ENCODE data around the gene POP4. TPM values are rescaled to one million over a fixed set of nuclear protein-coding genes. Genes with fewer than 3 reads are reported as not detected.

The POP4 gene
- total RNA-seq, 4 donors from 2014 or later: 59.9 to 64.5 (median 61.3) TPM

- intact Hi-C loops (cut with DNase I; ENCODE audit: low total_unique reads) (no loop called here), in situ Hi-C loops (cut with MboI; ENCODE audit: low sequenced_read_pairs in 4 of 4) (no loop called here)
- H3K4me1 ChIP-seq: no peaks in the 10 kb centered on the region
- no peaks in the 10 kb centered on the region for H3K9me3 ChIP-seq
- ATAC-seq: no peak
- H3K36me3 ChIP-seq: no peaks in the 10 kb centered on the region
- H3K27me3 ChIP-seq: no peaks in the 10 kb centered on the region
- H3K27ac ChIP-seq: no peak overlapping the region
- TF ChIP-seq, protein P1, sequence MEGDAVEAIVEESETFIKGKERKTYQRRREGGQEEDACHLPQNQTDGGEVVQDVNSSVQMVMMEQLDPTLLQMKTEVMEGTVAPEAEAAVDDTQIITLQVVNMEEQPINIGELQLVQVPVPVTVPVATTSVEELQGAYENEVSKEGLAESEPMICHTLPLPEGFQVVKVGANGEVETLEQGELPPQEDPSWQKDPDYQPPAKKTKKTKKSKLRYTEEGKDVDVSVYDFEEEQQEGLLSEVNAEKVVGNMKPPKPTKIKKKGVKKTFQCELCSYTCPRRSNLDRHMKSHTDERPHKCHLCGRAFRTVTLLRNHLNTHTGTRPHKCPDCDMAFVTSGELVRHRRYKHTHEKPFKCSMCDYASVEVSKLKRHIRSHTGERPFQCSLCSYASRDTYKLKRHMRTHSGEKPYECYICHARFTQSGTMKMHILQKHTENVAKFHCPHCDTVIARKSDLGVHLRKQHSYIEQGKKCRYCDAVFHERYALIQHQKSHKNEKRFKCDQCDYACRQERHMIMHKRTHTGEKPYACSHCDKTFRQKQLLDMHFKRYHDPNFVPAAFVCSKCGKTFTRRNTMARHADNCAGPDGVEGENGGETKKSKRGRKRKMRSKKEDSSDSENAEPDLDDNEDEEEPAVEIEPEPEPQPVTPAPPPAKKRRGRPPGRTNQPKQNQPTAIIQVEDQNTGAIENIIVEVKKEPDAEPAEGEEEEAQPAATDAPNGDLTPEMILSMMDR (IDR thresholded peaks at IDR 0.05 in 4 of 5, conservative IDR thresholded peaks at IDR 0.05 in 1 of 5): no peak
- no peak for TF ChIP-seq POLR2A (IDR thresholded peaks at IDR 0.05)
- H3K4me3 ChIP-seq: no peak overlapping the region
- no peak for DNase-seq
Measured at GRCh38 chr19:29628661-29629385, 22.7 kb downstream of the POP4 start.

DNA sequence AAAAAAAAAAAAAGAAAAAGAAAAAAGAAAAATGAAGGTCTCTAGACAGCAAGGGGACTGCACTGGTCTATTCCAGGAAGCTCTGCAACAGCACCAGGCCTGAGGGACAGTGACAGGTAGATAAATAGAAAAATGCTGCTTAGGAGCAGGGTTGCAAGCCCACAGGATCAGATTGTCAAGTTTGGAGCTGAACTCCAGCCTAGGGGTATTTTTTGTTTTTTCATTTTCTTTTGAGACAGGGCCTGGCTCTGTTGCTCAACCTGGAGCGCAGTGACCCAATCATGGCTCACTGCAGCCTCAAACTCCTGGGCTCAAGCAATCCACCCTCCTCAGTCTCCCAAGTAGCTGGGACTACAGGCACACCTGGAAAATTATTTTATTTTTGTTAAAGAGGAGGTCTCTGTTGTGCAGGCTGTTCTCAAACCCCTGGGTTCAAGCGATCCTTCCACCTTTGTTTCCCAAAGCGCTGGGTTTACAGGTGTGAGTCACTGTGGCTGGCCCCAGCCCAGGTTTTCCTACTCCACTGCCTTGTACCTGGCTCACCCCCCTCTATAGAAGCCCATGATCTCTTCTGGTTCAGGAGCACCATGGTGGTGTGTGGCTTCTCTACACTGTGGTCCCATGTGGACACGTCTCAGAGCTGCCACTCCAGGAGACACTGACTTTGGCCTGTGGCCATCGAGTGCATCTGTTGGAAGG is 23.9 kb downstream of the POP4 start:
- Histone ChIP-seq H3K9me3 (no peaks in the 10 kb centered on the region), H3K4me1 (no peaks in the 10 kb centered on the region), H3K4me3 (no peak overlapping the region), H3K27ac (no peak overlapping the region), H3K36me3 (no peaks in the 10 kb centered on the region), H3K27me3 (no peaks in the 10 kb centered on the region)
- in situ Hi-C loops (cut with MboI; ENCODE audit: low sequenced_read_pairs in 4 of 4): no loop called here
- intact Hi-C loops (cut with DNase I; ENCODE audit: low total_unique reads): no loop called here
- ATAC-seq (no peak), DNase-seq (no peak)
- TF ChIP-seq POLR2A (IDR thresholded peaks at IDR 0.05): no peak
- TF ChIP-seq, protein P1 (IDR thresholded peaks at IDR 0.05 in 4 of 5, conservative IDR thresholded peaks at IDR 0.05 in 1 of 5): no peak

GRCh38 chr19:29630655-29631054 is 24.6 kb downstream of the POP4 start:
- Histone ChIP-seq H3K4me1 (no peaks in the 10 kb centered on the region), H3K27me3 (no peaks in the 10 kb centered on the region), H3K4me3 (no peak overlapping the region), H3K36me3 (no peaks in the 10 kb centered on the region), H3K27ac (no peak overlapping the region), H3K9me3 (no peaks in the 10 kb centered on the region)
- no peak for TF ChIP-seq POLR2A (IDR thresholded peaks at IDR 0.05)
- TF ChIP-seq, protein P1 (IDR thresholded peaks at IDR 0.05 in 4 of 5, conservative IDR thresholded peaks at IDR 0.05 in 1 of 5): no peak
- DNase-seq: no peak
- ATAC-seq: no peak
- intact Hi-C loops (cut with DNase I; ENCODE audit: low total_unique reads) (no loop called here), in situ Hi-C loops (cut with MboI; ENCODE audit: low sequenced_read_pairs in 4 of 4) (no loop called here)

DNA sequence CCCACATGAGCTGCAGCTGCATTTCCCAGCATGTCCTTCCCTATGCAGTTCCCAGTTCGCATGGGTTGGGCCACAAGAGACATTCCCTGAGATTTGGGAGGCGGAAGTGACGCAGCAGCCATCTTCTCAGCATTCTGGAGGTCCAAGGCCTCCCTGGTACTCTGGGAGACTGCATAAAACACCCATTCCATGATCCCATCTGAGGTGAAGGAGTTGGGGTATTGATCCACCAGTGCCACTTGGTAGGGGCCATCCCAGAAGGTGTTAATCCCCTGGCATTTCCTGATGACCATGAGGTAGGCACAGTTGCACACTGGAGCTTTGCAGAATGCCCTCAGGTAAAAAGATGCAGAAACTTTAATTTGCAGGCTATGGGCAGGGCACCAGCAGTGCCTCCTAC is 25.4 kb downstream of the POP4 start:
- DNase-seq: no peak
- no peak for TF ChIP-seq POLR2A (IDR thresholded peaks at IDR 0.05)
- TF ChIP-seq, protein P1 (IDR thresholded peaks at IDR 0.05 in 4 of 5, conservative IDR thresholded peaks at IDR 0.05 in 1 of 5): no peak
- Histone ChIP-seq H3K4me1 (no peaks in the 10 kb centered on the region), H3K27ac (no peak overlapping the region), H3K36me3 (no peaks in the 10 kb centered on the region), H3K9me3 (no peaks in the 10 kb centered on the region), H3K27me3 (no peaks in the 10 kb centered on the region), H3K4me3 (no peak overlapping the region)
- intact Hi-C loops (cut with DNase I; ENCODE audit: low total_unique reads) (no loop called here), in situ Hi-C loops (cut with MboI; ENCODE audit: low sequenced_read_pairs in 4 of 4) (no loop called here)
- ATAC-seq: no peak
